ENCODE measurements around the gene PPP1R3F. TPM values are rescaled to one million over a fixed set of nuclear protein-coding genes. Genes with fewer than 3 reads are reported as not detected.

Gene PPP1R3F
- total RNA-seq, 4 donors from 2014 or later, result 2.0 to 18.7 (median 2.8) TPM

- H3K36me3 ChIP-seq, result no peaks in the 10 kb centered on the region
- intact Hi-C loops (cut with DNase I; ENCODE audit: low total_unique reads), result no loop called here
- no peak for DNase-seq
- in situ Hi-C loops (cut with MboI; ENCODE audit: low pct_ligation_motif_present in 1 of 4, low pct_unique_long_range_greater_than_20kb in 1 of 4, low sequenced_read_pairs in 3 of 4), result no loop called here
- no peaks in the 10 kb centered on the region for H3K9me3 ChIP-seq
- 79% methylated on average over 7 of the region's 7 CpGs; no CpG with 5 or more reads in 1 of the 2 donors for WGBS, 2 donors (ENCODE audit: low coverage in 1 of 2)
- no peak overlapping the region for H3K27ac ChIP-seq
- H3K27me3 ChIP-seq, result no peaks in the 10 kb centered on the region
- no peak overlapping the region for H3K4me3 ChIP-seq
- H3K4me1 ChIP-seq, result peaks cover 0 to 11% (median 2%) of the 10 kb centered on the region in 4 donors
- no peak for TF ChIP-seq POLR2AphosphoS5 (IDR thresholded peaks at IDR 0.05)
- no peak for TF ChIP-seq POLR2A (IDR thresholded peaks at IDR 0.05)
- no peak for TF ChIP-seq CTCF (IDR thresholded peaks at IDR 0.05)
- no peak for TF ChIP-seq EP300 (IDR thresholded peaks at IDR 0.05; ENCODE audit: low read depth)
These were observed 30.9 kb upstream of the PPP1R3F start for GRCh38 chrX:49238735-49239134.

GRCh38 chrX:49242545-49243066 lies 27.0 kb upstream of the PPP1R3F start:
- Histone ChIP-seq H3K9me3 (no peaks in the 10 kb centered on the region), H3K4me1 (no peaks in the 10 kb centered on the region), H3K27me3 (no peaks in the 10 kb centered on the region), H3K36me3 (no peaks in the 10 kb centered on the region), H3K27ac (no peak overlapping the region), H3K4me3 (no peak overlapping the region)
- intact Hi-C loops (cut with DNase I; ENCODE audit: low total_unique reads) (no loop called here), in situ Hi-C loops (cut with MboI; ENCODE audit: low pct_ligation_motif_present in 1 of 4, low pct_unique_long_range_greater_than_20kb in 1 of 4, low sequenced_read_pairs in 3 of 4) (no loop called here)
- no peak for DNase-seq
- 91% methylated on average over 12 of the region's 12 CpGs; no CpG with 5 or more reads in 1 of the 2 donors for WGBS, 2 donors (ENCODE audit: low coverage in 1 of 2)
- no peak for TF ChIP-seq EP300 (IDR thresholded peaks at IDR 0.05; ENCODE audit: low read depth)
- TF ChIP-seq POLR2AphosphoS5 (IDR thresholded peaks at IDR 0.05), result no peak
- TF ChIP-seq POLR2A (IDR thresholded peaks at IDR 0.05), result no peak
- no peak for TF ChIP-seq CTCF (IDR thresholded peaks at IDR 0.05)

- intact Hi-C loops (cut with DNase I; ENCODE audit: low total_unique reads), result no loop called here
- no peak overlapping the region for H3K4me3 ChIP-seq
- H3K27ac ChIP-seq, result no peak overlapping the region
- no peak for DNase-seq
- TF ChIP-seq POLR2A (IDR thresholded peaks at IDR 0.05) (no peak), POLR2AphosphoS5 (IDR thresholded peaks at IDR 0.05) (no peak), EP300 (IDR thresholded peaks at IDR 0.05; ENCODE audit: low read depth) (no peak), CTCF (IDR thresholded peaks at IDR 0.05) (no peak)
- H3K36me3 ChIP-seq, result no peaks in the 10 kb centered on the region
- 88% methylated on average over 12 of the region's 12 CpGs; no CpG with 5 or more reads in 1 of the 2 donors for WGBS, 2 donors (ENCODE audit: low coverage in 1 of 2)
- in situ Hi-C loops (cut with MboI; ENCODE audit: low pct_ligation_motif_present in 1 of 4, low pct_unique_long_range_greater_than_20kb in 1 of 4, low sequenced_read_pairs in 3 of 4), result no loop called here
- H3K4me1 ChIP-seq, result no peaks in the 10 kb centered on the region
- no peaks in the 10 kb centered on the region for H3K27me3 ChIP-seq
- no peaks in the 10 kb centered on the region for H3K9me3 ChIP-seq
These were observed 26.4 kb upstream of the PPP1R3F start for GRCh38 chrX:49243166-49243565.

GRCh38 chrX:49244207-49244606 lies 25.4 kb upstream of the PPP1R3F start:
- Histone ChIP-seq H3K9me3 (no peaks in the 10 kb centered on the region), H3K27ac (no peak overlapping the region), H3K27me3 (no peaks in the 10 kb centered on the region), H3K36me3 (no peaks in the 10 kb centered on the region), H3K4me1 (no peaks in the 10 kb centered on the region), H3K4me3 (no peak overlapping the region)
- DNase-seq, result no peak
- TF ChIP-seq CTCF (IDR thresholded peaks at IDR 0.05) (no peak), EP300 (IDR thresholded peaks at IDR 0.05; ENCODE audit: low read depth) (no peak), POLR2AphosphoS5 (IDR thresholded peaks at IDR 0.05) (no peak), POLR2A (IDR thresholded peaks at IDR 0.05) (no peak)
- WGBS, 2 donors (ENCODE audit: low coverage in 1 of 2), result 98% methylated on average over 2 of the region's 2 CpGs; no CpG with 5 or more reads in 1 of the 2 donors
- in situ Hi-C loops (cut with MboI; ENCODE audit: low pct_ligation_motif_present in 1 of 4, low pct_unique_long_range_greater_than_20kb in 1 of 4, low sequenced_read_pairs in 3 of 4), result no loop called here
- intact Hi-C loops (cut with DNase I; ENCODE audit: low total_unique reads), result no loop called here

All from transverse colon (tissue), 4 donors.